Right lobe of liver (tissue), 4 donors: ENCODE data around the gene CD300E.
A peak's percentile ranks its signal among the peaks of the same experiment; 100 is the strongest.

Experiments used
- POLR2A ChIP-seq: fragments of 450-650 bp; IDR thresholded peaks from one replicate; pipeline ENCODE4 v1.6.1; 2017; ENCODE audit warnings: antibody characterized with exemption, mild to moderate bottlenecking
- TF ChIP-seq, protein P1 (sequence below), 4 donors: fragments of 200-600 bp in 3 of 4; fragments of 450-650 bp in 1 of 4; IDR thresholded peaks; one replicate each; pipeline versions ENCODE4 v1.5.1 to v1.8.0; 2016 to 2022; ENCODE audit warnings: antibody characterized with exemption in 4 of 4, mild to moderate bottlenecking in 2 of 4
- donor health status: DM: no; HTN: no; CAD: no.
- donor health status: DM: no; HTN: no; CAD: no.
- donor health status: DM: no; HTN: yes; CAD: no.

DNA sequence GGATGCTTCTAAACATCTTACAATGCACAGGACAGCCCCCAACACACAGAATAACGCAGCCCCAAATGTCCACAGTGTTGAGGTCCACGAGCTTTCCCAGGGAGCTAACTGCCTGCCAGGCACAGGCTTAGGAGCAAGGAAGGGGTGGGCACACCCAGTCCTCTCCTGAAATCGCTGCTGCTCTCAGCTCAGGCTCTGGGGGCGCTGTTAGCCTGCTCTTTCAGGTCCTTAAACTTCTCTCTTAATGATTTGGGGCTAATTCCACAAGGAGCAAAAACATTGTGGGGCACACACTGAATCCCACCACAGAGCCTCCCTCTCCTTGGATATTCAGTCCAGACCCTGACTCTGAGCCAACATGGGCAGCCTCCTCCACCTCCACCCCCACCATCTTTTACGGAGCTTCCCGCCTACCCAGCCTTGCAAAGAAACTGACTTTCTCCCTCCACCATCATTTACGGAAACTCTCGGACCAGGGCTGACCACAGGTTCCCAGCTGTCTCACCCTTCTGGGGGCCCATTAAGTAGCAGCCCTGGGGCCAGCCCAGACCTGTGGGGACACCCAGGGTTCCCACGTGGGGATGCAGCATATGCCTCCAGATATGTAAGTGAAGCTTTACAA, 57.3 kb downstream of the CD300E start:
- TF ChIP-seq, protein P1, sequence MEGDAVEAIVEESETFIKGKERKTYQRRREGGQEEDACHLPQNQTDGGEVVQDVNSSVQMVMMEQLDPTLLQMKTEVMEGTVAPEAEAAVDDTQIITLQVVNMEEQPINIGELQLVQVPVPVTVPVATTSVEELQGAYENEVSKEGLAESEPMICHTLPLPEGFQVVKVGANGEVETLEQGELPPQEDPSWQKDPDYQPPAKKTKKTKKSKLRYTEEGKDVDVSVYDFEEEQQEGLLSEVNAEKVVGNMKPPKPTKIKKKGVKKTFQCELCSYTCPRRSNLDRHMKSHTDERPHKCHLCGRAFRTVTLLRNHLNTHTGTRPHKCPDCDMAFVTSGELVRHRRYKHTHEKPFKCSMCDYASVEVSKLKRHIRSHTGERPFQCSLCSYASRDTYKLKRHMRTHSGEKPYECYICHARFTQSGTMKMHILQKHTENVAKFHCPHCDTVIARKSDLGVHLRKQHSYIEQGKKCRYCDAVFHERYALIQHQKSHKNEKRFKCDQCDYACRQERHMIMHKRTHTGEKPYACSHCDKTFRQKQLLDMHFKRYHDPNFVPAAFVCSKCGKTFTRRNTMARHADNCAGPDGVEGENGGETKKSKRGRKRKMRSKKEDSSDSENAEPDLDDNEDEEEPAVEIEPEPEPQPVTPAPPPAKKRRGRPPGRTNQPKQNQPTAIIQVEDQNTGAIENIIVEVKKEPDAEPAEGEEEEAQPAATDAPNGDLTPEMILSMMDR (IDR thresholded peaks at IDR 0.05): peak in 3 of 4 donors; percentile 33 to 44 (median 40)
- no peak for TF ChIP-seq POLR2A
